Right atrium auricular region (tissue), 2 donors: ENCODE measurements around the gene DDX24. TPM values are rescaled to one million over a fixed set of nuclear protein-coding genes. Genes with fewer than 3 reads are reported as not detected.

Experiments used
- DNase-seq: peaks from one replicate; pipeline ENCODE4 v3.0.0-alpha.2; 2019; ENCODE audit warnings: low spot score
- H3K27ac ChIP-seq, 2 donors: fragments of 200-600 bp; sonication (generic); 1 replicate in 1 of 2; 2 replicates in 1 of 2; pipeline ENCODE4 v1.5.1; 2016 to 2019
- H3K27me3 ChIP-seq, 2 donors: fragments of 200-600 bp; sonication (generic); one replicate each; pipeline versions ENCODE4 v1.5.1 to v1.6.0; 2017 to 2019
- H3K36me3 ChIP-seq: fragments of 200-600 bp; sonication (generic); one replicate; pipeline ENCODE4 v1.5.1; 2016
- H3K4me1 ChIP-seq, 2 donors: fragments of 200-600 bp; sonication (generic); one replicate each; pipeline versions ENCODE4 v1.5.1 to v1.6.0; 2017 to 2019
- H3K4me3 ChIP-seq, 2 donors: fragments of 200-600 bp; sonication (generic); 1 replicate in 1 of 2; 2 replicates in 1 of 2; pipeline ENCODE4 v1.5.1; 2017 to 2019; ENCODE audit warnings: mild to moderate bottlenecking in 1 of 2, moderate library complexity in 1 of 2
- H3K9me3 ChIP-seq, 2 donors: fragments of 200-600 bp; sonication (generic); one replicate each; pipeline ENCODE4 v1.5.1; 2019
- CTCF ChIP-seq, 2 donors: fragments of 200-600 bp; sonication (generic); IDR thresholded peaks; one replicate each; pipeline ENCODE4 v1.5.1; 2019; ENCODE audit warnings: antibody characterized with exemption in 2 of 2
- total RNA-seq, 2 donors: library from RNA; depleted of rRNA; stranded (reverse); fragments of >200 nt; gene quantifications; one replicate each; pipeline ENCODE4 v1.1.0, GENCODE V29; 2016

The DDX24 gene
- total RNA-seq, 2 donors from 2014 or later, result 166 to 178 TPM

GRCh38 chr14:94031161-94031882 is 49.7 kb downstream of the DDX24 start:
- no peaks in the 10 kb centered on the region for H3K36me3 ChIP-seq
- DNase-seq, result no peak
- no peaks in the 10 kb centered on the region for H3K27me3 ChIP-seq
- TF ChIP-seq CTCF (IDR thresholded peaks at IDR 0.05), result no peak
- no peaks in the 10 kb centered on the region for H3K9me3 ChIP-seq
- H3K4me3 ChIP-seq, result no peak overlapping the region
- no peak overlapping the region for H3K27ac ChIP-seq
- peaks cover 0 to 15% of the 10 kb centered on the region in 2 donors for H3K4me1 ChIP-seq

GRCh38 chr14:94030571-94030970 is 50.4 kb downstream of the DDX24 start:
- H3K9me3 ChIP-seq, result no peaks in the 10 kb centered on the region
- no peaks in the 10 kb centered on the region for H3K36me3 ChIP-seq
- H3K27me3 ChIP-seq, result no peaks in the 10 kb centered on the region
- H3K4me3 ChIP-seq, result no peak overlapping the region
- TF ChIP-seq CTCF (IDR thresholded peaks at IDR 0.05), result no peak
- DNase-seq, result no peak
- peaks cover 0 to 9% of the 10 kb centered on the region in 2 donors for H3K4me1 ChIP-seq
- no peak overlapping the region for H3K27ac ChIP-seq

- no peak for DNase-seq
- no peaks in the 10 kb centered on the region for H3K36me3 ChIP-seq
- H3K27ac ChIP-seq, result no peak overlapping the region
- H3K4me3 ChIP-seq, result no peak overlapping the region
- no peaks in the 10 kb centered on the region for H3K9me3 ChIP-seq
- peaks cover 0 to 9% of the 10 kb centered on the region in 2 donors for H3K4me1 ChIP-seq
- H3K27me3 ChIP-seq, result no peaks in the 10 kb centered on the region
- no peak for TF ChIP-seq CTCF (IDR thresholded peaks at IDR 0.05)
Measured at GRCh38 chr14:94029671-94030203, 51.3 kb downstream of the DDX24 start.

- no peak for TF ChIP-seq CTCF (IDR thresholded peaks at IDR 0.05)
- Histone ChIP-seq H3K27ac (no peak overlapping the region), H3K9me3 (no peaks in the 10 kb centered on the region), H3K4me3 (no peak overlapping the region), H3K36me3 (no peaks in the 10 kb centered on the region), H3K27me3 (no peaks in the 10 kb centered on the region), H3K4me1 (peaks cover 0 to 9% of the 10 kb centered on the region in 2 donors)
- DNase-seq, result no peak
Measured at GRCh38 chr14:94029265-94029664, 51.7 kb downstream of the DDX24 start.

- TF ChIP-seq CTCF (IDR thresholded peaks at IDR 0.05), result no peak
- peaks cover 0 to 9% of the 10 kb centered on the region in 2 donors for H3K4me1 ChIP-seq
- no peaks in the 10 kb centered on the region for H3K27me3 ChIP-seq
- no peaks in the 10 kb centered on the region for H3K36me3 ChIP-seq
- no peak for DNase-seq
- H3K9me3 ChIP-seq, result no peaks in the 10 kb centered on the region
- no peak overlapping the region for H3K27ac ChIP-seq
- no peak overlapping the region for H3K4me3 ChIP-seq
Measured at GRCh38 chr14:94028450-94028826, 52.6 kb downstream of the DDX24 start.
